SW480 (cell line): Measurements from ENCODE around the gene SLC37A4.
"Not testable (repeated sequence)": the region's sequence is repeated elsewhere in the genome, so short reads cannot be mapped to it uniquely, and the experiment has no call there.

ENCODE experiments used
- DNase-seq: peaks from one replicate; pipeline ENCODE4 v3.0.0-alpha.2; 2016; ENCODE audit warnings: low spot score

SLC37A4 gene

DNA sequence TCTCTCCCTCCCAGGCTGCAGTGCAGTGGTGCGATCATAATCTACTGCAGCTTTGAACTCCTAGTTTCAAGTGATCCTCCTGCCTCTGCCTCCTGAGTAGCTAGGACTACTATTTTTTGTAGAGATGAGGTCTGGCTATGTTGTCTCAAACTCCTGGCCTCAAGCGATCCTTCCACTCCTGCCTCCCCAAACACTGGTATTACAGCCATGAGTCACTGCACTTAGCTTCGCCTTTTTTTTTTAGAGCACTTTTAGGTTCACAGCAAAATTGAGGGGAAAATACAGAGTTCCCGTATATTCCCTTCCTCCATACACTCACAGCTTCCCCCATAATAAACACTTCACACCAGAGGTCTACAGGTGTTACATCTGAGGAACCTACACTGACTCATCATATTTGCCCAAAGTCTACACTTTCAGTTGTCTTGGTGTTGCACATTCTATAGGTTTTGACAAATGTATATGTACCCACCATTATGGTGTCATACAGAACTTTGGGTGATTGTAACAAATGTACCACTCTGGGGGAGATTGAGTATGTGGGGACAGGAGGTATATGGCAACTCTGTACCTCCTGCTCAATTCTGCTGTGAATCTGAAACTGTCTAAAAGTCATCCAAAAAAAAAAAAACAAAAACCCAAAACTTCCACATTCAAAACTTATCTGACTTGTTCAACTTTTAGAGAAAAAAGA, 11.3 kb upstream of the SLC37A4 start:
- DNase-seq = no peak

DNA sequence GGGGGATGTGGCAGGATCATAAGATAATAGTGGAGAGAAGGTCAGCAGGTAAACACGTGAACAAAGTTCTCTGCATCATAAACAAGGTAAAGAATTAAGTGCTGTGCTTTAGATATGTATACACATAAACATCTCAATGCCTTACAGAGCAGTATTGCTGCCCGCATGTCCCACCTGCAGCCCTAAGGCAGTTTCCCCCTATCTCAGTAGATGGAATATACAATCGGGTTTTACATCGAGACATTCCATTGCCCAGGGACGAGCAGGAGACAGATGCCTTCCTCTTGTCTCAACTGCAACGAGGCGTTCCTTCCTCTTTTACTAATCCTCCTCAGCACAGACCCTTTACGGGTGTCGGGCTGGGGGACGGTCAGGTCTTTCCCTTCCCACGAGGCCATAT, 8.8 kb upstream of the SLC37A4 start:
- not testable (repeated sequence) for DNase-seq

DNA sequence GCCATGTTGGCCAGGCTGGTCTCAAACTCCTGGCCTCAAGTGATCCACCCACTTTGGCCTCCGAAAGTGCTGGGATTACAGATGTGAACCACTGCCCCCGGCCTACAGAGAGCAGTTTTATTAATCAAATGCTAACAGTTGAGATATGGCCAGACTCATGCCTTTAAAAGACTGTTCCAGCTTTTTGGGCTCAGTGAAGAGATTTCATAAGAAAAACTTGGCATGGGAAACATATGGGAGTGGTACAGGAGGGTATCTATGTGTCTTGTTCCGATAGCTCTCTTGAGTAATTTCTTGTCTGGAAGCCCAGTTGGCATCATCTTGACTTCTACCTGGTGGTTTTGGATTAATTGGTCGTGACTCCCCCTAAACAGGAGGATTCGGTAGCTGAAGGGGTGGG, 8.2 kb upstream of the SLC37A4 start:
- DNase-seq = no peak

DNA sequence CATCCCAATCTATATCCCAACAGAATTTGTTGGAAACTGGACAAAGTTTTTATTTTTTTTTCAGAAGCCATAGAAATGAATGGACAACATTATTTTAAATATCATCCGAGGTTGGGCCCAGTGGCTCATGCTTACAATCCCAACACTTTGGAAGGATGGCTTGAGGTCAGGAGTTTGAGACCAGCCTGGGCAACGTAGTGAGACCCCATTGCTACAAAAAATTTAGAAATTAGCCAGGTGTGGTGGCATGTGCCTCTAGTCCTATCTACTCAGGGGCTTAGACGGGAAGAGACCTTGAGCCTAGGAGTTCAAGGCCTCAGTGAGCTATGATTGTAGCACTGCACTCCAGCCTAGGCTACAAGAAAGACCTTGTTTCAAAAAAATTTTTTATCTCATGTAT, 4.1 kb upstream of the SLC37A4 start:
- DNase-seq = no peak

DNA sequence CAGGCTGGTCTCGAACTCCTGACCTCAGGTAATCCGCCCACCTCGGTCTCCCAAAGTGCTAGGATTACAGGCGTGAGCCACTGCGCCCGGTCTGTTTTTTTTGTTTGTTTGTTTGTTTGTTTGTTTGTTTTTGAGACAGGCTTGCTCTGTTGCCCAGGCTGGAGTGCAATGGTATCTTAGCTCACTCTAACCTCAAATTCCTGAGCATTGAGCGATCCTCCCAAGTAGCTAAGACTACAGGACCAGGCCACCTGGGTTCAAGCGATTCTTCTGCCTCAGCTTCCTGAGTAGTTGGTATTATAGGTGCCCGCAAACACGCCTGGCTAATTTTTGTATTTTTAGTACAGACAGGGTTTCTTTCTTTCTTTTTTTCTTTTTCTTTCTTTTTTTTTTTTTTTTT, 2.7 kb upstream of the SLC37A4 start:
- not testable (repeated sequence) for DNase-seq

DNA sequence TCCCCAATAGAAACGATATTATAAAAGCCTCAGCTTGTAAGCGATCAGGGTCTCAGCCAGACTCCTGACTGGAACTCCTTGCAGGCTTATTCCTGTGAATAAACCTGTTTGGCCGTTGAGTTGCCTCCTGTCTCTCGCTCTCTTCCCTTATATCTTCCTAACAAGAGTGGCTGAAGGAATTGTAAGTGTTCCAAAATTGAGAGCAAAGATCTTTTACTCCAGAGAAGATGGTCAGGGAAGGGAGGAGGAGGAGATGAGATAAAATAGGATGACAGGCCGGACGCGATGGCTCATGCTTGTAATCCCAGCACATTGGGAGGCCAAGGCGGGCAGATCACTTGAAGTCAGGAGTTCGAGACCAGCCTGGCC, 1.2 kb upstream of the SLC37A4 start:
- no peak for DNase-seq

DNA sequence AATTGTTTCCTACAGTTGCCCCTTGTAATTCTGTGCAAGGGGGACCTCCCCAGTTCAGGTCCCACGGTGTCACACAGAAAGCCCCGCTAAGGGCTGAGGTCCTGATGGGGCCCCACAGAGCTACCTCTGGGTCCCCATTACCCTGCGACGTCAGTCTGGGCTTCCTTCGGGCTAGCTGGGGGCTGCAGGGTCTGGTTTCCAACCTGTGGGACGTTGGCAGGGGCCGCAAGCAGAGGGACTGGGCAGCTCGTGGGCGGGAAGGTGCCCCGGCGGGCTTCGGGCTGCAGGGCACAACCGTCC, 698 bp downstream of the SLC37A4 start:
- DNase-seq = no peak

DNA sequence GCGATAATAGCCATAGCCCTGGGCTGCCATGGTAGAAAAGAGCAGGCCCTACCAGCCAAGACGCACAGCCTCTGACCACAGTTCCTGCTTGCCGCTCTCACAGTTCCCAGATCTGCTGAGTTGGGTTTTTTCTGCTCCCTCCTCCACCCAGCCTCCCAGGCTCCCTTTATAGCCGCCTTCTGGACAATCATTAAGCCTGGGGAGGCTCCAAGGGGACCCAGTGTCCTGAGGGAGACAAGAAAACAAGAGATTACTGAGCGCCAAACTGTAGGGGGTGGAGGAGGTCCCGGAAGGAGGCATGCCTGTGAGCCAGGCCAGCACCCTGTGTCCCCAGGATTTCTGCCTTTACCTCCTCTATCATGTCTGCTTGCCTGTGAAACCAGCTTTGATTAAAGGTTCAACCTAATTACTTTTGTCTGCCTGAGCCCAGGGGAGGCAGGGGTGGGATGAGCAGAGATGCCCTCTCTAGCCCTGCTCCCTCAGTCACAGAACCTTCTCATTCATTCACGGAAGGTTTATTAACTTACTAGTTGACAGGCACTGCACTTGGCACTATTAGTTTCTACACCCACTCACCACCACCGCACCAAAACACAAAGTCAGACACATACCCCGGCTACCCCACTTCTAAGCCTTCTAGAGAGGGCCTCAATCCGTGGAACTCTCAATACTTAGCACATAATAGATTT, 1.2 kb downstream of the SLC37A4 start:
- DNase-seq = no peak

DNA sequence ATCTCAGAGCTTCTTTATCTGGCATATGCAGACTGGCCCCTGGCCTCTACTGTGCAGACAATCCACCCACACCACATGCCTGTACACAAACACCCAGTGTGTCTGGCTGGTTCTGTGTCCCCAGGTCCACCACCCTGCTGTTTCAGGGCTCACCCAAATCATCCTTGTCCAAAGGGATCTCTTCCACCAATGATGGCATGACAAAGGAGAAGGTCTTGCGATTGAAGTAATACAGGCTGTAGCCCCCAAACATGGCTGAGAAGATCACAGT, 1.7 kb downstream of the SLC37A4 start:
- DNase-seq = no peak

DNA sequence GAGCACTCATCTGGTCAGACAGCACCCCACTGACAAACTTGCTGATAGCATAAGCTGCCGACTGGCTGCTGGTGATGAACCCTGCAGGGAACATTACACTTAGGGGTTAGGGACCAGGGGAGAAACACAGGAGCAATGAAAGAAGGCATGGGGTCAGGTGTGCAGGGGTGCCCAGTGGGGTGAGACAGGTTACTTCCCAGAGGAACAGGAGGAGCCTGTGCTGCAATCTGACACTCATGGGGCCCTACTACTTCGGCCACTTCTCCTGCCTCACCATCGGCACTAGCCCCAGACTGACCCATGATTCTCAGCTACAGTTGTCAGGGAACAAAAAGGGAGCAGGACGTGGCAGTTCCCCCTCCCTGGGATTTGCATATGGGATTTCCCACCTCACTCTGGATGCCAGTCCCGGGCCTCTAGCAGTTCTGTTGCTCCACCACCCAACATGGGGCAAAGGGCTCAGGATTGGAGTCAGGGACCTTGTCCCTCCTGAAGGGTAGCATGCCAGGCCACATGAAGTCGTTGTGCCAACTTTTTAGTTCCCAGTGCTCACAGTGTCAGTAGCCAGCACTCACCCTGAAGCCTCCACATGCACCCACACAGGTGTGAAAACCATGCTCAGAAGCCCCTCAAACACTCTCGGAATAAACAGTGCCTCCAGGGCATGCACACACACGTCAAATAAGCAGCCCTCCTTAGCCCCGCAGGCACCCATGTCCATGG, 2.2 kb downstream of the SLC37A4 start:
- no peak for DNase-seq

DNA sequence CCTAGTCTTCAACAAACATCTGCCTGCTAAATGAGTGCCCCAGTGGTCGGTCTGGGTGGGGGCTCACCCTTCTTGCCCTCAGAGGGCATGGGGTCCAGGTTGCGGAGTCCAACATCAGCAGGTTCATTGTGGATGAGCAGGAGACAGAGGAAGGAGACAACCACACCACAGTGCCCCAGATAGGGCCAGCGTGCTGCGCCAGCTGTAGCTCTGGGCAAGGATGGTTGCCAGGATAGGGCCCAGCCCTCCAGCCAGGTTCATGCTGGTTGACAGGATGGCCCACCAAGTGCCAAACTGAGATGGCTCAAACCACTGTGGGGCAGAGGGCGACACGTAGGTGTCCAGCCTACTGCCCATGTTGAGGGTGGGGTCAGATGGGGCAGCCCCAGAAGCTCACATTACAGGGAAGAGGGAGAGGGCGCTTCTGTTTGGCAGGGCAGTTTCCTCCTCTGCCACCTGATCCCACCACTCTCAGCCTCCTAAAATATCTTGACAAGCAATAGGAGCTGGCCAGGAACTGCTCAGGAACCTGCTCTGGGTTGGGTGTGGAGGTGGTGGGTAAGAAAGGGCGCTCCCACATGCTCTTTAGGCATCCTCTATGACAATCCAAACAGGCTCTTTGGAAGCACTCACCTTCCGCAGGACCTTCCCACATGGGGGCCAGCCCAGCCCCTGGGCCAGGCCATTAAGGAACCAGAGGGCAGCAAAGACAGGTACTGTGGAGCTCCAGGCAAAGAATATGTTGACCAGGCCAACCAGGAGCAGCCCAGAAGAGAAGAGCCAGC, 2.9 kb downstream of the SLC37A4 start:
- DNase-seq = no peak

DNA sequence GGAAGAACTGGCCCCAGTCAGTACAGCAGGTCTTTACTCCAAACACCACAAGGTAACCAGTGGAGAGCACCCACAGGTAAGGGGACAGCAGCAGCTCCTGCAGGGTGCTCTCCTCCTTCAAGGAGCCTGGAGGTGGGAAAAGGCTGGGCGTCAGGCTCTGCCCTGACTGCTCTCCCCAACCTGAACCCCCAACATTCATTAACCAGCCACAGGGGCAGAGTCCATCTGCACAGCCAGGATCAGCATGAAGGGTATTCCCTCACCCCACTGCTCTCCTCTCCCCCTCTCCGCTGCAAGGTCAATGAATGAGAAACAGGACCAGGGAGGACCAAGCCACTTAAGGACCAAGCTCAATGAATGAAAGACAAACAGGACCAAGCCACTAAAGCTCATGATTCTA, 3.7 kb downstream of the SLC37A4 start:
- no peak for DNase-seq

DNA sequence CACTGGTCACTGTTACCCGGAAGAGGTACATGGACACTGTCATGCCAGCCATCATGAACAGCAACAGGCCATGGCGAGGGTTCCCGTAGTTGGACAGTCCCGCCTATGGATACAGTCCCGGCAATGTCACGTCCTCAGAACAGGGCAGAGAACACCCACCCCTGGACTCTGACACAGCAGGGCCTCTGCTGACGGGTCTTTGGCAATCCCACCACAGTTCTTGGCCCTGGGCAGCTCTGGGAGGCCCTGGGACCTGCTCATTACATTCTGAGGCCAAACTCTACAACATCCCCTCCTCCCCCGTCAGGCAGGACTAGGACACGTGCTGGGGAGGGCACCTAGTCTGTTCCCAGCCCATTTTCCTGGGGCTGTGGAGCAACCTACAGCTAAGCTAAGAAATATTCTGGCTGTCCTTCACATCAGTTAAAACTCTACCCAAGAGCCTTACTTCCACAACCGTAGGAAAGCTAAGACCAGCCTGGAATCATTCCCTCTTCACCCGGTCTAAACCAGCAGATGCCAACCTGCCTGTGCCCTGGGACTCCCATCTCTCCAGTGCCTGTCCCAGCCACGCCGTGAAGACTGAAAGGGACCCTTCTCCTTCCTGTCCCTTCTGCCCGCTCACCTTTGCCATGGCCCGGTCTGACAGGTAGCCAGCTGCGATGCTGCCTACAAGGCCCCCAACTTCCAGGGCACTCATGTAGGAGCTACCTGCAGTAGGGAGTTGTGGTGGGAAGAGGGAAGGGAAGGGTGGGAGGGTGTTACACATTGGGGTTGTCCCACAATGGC, 4.5 kb downstream of the SLC37A4 start:
- no peak for DNase-seq

DNA sequence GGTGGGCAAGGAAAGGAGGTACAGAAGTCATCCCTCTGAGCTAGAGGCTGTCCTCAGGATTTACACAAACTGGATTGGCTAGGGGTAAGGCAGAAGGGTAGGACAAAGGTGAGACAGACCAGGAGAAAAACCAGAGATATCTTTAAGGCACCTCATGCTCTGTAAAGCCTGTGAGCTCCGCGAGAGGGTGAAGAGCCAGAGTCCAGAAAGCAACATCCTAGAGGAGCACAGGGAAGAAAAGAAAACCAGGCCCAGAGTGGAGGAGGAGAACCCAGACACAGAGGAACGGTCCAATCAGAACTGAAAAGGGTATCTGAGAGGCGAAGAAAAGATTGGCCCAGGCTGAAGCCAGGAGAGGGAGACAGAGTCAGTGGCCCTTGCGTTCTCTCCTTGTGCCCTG, 5.1 kb downstream of the SLC37A4 start:
- DNase-seq = no peak

DNA sequence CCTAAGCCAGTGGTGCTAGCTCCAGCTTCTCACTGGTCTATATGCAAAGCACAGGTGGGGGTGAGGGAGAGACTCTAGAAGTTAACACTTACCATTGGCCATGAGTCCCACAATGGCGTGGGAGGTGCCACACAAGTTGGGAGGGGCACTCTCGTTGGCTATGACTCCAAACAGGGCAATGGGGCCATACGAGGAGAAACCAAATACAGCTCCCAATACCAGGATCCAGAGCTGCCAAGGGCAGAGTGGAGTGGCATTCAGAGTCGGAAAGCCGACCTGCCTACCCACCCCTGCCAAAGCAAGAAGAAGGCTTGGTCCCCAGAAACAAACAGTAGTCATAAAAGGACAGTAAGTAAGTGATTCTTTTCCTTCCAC, 5.6 kb downstream of the SLC37A4 start:
- no peak for DNase-seq

DNA sequence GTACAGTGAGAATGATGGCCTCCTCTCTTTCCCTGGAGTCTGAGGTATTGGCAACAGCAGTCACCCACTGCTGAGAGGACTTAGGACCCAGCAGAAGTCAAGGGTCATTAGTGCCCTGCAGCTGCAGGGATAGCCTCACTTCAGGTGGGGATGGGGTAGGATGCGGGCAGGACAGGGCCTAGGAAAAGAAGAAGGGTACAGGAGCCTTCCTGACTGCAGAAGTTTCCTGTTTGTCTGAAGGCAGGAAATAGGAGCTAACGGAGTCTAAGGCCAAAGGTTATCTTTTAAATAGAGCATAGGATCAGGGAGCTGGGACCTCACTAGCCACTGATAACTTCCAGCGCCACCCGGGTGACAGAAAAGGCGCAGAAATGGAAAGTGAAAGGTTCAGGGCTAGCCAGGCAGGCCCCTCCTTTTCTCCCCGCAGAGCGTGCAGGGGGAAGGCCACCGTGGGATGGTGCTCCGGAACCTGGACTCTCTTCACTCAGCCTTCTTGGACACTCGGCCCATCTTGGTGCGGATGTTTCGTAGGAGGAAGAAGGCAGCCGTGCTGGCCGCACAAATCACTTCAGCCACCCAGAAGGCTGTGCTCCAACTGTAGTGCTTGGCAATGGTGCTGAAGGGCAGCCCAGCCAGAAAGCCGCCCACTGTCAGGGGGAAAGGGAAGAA, 6.1 kb downstream of the SLC37A4 start:
- DNase-seq = no peak

DNA sequence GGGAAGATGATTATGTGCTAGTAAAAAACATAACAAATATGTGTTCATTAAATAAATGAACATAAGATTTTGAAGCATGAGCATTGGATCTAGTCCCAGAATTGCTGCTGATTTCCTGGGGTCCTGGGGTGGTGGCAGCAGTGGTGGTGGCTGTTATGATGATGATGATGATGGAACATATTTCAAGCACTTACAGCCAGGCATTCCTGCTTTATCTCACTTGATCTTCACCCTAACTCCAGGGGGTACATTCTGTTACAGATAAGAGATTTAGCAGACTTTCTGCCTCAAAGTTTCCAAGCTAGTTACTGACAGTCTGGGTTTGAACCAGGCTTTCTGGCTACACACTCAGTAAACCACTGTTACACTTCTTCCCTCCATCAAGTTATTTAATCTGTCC, 6.9 kb downstream of the SLC37A4 start:
- no peak for DNase-seq

DNA sequence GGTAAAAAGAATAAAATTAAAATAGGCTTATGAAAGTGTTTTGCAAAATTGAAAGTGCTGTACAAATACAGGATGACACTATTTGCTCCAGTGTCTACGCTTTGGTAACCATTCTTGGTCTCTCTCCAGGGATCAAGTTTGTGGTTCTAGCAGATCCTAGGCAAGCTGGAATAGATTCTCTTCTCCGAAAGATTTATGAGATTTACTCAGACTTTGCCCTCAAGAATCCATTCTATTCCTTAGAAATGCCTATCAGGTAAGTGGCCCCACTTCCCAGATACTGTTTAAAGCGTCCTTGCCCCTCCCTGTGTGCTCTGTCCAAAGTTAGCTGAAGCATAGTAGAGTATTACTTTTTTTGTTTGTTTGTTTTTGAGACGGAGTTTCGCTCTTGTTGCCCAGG, 9.0 kb downstream of the SLC37A4 start:
- no peak for DNase-seq

DNA sequence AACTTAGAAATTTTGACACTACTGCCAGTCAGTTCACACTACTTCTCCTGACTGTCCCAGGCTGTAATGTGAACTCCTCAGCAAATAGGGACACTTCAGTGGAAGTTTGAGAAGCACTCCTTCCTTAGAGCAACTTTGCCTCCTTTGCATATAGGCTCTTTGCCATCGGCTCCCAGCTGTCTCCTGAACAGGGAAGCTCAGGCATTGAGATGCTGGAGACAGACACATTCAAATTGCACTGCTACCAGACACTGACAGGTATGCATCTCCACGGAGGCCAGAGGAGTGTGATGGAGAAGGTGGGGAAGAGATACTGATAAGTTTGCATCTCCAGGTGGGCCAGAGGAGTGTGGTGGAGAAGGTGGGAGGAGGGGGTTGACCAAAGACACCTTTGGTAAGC, 10.7 kb downstream of the SLC37A4 start:
- no peak for DNase-seq

DNA sequence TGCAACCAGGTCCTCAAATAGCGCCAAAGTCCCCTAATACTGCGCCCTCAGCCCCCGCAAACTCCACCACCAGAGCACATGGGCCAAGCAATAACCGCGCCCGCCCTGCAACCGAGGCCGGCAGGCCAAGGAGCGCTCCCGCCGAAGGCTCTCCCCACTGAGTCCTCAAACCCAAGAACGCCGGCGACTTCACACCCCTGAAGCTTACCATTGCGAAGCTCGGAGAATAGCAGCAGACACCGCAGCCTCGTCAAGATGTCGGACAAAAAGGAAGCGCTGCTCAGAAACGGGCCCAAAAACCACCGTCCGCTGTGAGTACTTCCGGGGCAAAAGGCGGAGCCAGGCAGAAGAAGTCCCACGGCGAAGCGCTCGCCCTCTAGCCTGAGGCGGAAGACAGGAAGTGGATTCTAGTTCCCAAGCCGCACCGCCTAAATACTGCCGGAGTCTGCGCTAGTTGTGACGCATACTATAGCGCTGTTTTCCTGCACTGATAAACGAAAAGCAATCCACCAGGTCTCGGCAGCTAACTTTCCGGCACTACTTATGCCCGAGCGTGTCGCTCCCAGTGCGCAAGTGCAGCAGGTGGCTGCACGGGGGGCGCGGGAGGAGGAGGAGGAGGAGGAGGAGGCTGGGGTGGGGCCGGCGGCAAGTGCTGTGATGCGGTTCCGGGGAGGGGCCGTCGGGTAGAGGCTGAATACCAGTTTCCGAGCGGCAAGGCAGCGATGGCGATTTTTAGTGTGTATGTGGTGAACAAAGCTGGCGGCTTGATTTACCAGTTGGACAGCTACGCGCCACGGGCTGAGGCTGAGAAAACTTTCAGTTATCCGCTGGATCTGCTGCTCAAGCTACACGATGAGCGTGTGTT, 12.4 kb downstream of the SLC37A4 start, which contains the start of the genes RPS25 and TRAPPC4:
Gene RPS25, minus strand, starts transcription at position 270 of the 865 bp plus-strand sequence. Its CDS starts 59 bp downstream, at position 211.
Gene TRAPPC4, plus strand, starts transcription at position 693 of the 865 bp plus-strand sequence. Its CDS starts 30 bp downstream, at position 723.
- peak; percentile 98 for DNase-seq
